ENCODE measurements around the gene GRM8. TPM values are rescaled to one million over a fixed set of nuclear protein-coding genes. Genes with fewer than 3 reads are reported as not detected.

The GRM8 gene
- total and polyA plus RNA-seq, 2 experiments from 2014 or later, result 0.92 to 1.3 TPM

DNA sequence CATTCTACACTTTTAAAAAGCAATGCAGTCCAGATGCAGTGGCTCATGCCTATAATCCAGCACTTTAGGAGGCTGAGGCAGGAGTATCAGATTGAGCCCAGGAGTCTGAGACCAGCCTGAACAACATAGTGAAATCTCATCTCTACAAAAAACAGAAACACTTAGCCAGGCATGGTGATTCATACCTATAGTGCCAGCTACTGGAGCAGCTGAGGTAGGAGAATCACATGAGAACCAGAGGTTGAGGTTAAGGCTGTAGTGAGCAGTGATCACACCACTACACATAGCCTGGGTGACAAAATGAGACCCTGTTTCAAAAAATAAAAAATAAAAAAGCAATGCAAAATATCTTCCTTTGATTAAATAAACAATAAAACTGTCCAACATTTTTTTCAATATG is 205.2 kb downstream of the GRM8 start:
- no peak for DNase-seq (ENCODE audit: low read depth in 1 of 2, low spot score in 1 of 2)
- Histone ChIP-seq H3K36me3 (no peaks in the 10 kb centered on the region), H3K4me3 (no peak overlapping the region), H3K9me3 (ENCODE audit: low read depth) (no peaks in the 10 kb centered on the region), H3K4me1 (ENCODE audit: low read depth) (no peaks in the 10 kb centered on the region), H3K27ac (no peak overlapping the region), H3K27me3 (peaks cover 11% of the 10 kb centered on the region)
- TF ChIP-seq, protein P1, sequence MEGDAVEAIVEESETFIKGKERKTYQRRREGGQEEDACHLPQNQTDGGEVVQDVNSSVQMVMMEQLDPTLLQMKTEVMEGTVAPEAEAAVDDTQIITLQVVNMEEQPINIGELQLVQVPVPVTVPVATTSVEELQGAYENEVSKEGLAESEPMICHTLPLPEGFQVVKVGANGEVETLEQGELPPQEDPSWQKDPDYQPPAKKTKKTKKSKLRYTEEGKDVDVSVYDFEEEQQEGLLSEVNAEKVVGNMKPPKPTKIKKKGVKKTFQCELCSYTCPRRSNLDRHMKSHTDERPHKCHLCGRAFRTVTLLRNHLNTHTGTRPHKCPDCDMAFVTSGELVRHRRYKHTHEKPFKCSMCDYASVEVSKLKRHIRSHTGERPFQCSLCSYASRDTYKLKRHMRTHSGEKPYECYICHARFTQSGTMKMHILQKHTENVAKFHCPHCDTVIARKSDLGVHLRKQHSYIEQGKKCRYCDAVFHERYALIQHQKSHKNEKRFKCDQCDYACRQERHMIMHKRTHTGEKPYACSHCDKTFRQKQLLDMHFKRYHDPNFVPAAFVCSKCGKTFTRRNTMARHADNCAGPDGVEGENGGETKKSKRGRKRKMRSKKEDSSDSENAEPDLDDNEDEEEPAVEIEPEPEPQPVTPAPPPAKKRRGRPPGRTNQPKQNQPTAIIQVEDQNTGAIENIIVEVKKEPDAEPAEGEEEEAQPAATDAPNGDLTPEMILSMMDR (IDR thresholded peaks at IDR 0.05; ENCODE audit: low read depth, low read length), result no peak

DNA sequence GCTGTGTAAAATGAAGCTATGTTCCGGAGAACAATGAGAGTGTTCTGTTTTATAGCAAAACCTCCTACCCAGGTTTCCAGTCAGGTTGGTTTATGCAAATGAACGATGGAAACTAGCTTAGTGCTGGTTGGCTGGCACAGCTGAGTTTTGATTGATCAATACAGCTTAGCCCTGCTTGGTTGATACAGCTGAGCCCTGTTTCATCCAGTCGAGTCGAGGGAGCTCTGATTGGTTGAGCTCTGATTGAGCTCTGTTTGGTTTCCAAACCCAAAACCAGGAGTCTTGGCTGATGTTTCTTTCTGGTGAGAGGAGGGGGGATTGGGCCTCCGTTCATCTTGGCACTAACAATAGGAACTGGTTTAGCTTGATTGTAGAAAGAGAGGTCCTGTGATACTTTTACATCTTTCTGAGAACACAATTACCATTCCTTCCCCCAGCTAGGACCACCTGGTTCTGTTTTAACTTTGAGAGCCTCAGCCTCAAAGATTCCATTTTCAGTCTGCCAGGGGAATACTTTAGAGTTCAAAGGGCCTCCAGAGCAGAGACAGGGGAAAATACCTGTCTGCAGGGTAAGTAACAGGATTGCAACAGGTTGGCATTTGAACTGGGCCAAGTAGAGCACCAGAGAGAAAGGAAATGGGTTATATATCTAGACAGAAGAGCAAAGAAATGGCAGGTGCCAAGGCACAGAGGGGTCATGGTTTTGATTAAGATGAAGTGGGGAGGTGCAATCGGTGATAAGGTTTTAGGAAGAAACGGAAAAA is 210.9 kb downstream of the GRM8 start:
- DNase-seq (ENCODE audit: low read depth in 1 of 2, low spot score in 1 of 2), result no peak
- no peaks in the 10 kb centered on the region for H3K9me3 ChIP-seq (ENCODE audit: low read depth)
- no peak overlapping the region for H3K4me3 ChIP-seq
- no peaks in the 10 kb centered on the region for H3K27me3 ChIP-seq
- no peaks in the 10 kb centered on the region for H3K36me3 ChIP-seq
- no peaks in the 10 kb centered on the region for H3K4me1 ChIP-seq (ENCODE audit: low read depth)
- no peak overlapping the region for H3K27ac ChIP-seq
- TF ChIP-seq, protein P1 (IDR thresholded peaks at IDR 0.05; ENCODE audit: low read depth, low read length), result no peak

DNA sequence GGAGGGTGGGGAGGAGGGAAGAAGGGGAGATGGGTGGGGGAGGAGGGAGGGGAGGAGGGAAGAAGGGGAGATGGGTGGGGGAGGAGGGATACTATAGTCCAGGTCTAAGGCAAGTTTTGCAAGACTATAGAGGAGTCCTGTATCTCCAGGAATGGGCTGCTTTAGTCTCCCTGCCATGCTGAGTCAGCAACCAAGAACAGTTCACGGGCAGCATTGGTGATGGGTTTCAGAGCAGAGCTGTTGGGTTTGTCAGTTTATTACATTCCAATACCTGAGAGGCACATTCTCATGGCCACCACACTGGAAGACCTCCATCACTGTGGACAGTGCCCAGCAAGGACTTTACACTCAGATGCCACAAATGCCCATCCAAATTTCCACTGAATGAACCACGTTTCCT is 212.7 kb downstream of the GRM8 start:
- H3K4me3 ChIP-seq, result no peak overlapping the region
- TF ChIP-seq, protein P1 (IDR thresholded peaks at IDR 0.05; ENCODE audit: low read depth, low read length), result no peak
- DNase-seq (ENCODE audit: low read depth in 1 of 2, low spot score in 1 of 2), result no peak

DNA sequence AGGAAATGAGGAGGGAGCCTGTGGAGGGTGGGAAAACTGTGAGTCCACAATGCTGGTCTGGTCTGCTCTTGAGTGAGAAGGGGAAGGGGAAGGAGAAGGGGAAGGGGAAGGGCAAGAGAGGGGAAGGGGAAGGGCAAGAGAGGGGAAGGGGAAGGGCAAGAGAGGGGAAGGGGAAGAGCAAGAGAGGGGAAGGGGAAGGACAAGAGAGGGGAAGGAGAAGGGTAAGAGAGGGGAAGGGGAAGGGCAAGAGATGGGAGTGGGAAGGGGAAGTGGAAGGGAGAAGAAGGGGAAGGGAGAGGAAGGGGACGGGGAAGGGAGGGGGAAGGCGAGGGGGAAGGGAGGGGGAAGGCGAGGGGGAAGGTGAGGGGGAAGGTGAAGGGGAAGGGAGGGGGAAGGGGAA is 213.2 kb downstream of the GRM8 start:
- Histone ChIP-seq H3K4me1 (ENCODE audit: low read depth) (no peaks in the 10 kb centered on the region), H3K27me3 (no peaks in the 10 kb centered on the region), H3K36me3 (no peaks in the 10 kb centered on the region), H3K9me3 (ENCODE audit: low read depth) (no peaks in the 10 kb centered on the region), H3K27ac (no peak overlapping the region), H3K4me3 (no peak overlapping the region)
- TF ChIP-seq, protein P1 (IDR thresholded peaks at IDR 0.05; ENCODE audit: low read depth, low read length), result no peak
- no peak for DNase-seq (ENCODE audit: low read depth in 1 of 2, low spot score in 1 of 2)

More for the DNA sequence above, 212.7 kb downstream of the GRM8 start:
- H3K36me3 ChIP-seq, result no peaks in the 10 kb centered on the region
- no peaks in the 10 kb centered on the region for H3K4me1 ChIP-seq (ENCODE audit: low read depth)
- no peaks in the 10 kb centered on the region for H3K27me3 ChIP-seq
- H3K9me3 ChIP-seq (ENCODE audit: low read depth), result no peaks in the 10 kb centered on the region
- H3K27ac ChIP-seq, result no peak overlapping the region

DNA sequence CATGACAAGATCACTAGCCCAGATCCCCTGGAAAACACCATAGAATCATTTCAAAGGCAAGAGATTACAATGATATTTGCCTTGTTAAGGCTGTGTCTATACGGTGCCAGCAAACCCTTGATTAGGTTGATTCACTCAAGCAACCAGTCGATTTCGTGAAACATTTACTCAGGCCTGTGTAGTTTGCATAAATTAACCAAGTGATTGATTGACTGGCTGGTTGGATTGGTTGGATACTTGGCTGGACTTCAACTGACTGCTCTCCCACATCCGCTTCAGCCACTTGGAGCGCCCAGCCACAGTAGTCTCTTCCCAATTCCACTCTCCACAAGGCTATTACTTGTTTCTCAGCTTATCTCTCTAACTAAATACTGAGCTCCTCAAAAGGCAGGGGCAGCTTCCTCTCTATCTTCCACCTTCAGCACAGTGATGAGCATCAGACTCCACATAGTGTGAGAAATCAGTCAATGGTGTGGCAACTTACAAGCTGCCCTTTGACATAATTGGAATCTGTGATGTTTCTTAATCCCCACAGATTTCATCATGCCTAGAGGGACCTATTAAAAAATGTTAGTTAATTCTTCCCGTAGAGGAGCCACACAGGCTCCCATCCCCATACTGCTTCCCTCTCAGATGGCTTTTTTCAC is 217.4 kb downstream of the GRM8 start:
- DNase-seq (ENCODE audit: low read depth in 1 of 2, low spot score in 1 of 2), result no peak
- Histone ChIP-seq H3K9me3 (ENCODE audit: low read depth) (no peaks in the 10 kb centered on the region), H3K27ac (no peak overlapping the region), H3K36me3 (no peaks in the 10 kb centered on the region), H3K4me1 (ENCODE audit: low read depth) (no peaks in the 10 kb centered on the region), H3K4me3 (no peak overlapping the region), H3K27me3 (no peaks in the 10 kb centered on the region)
- TF ChIP-seq, protein P1 (IDR thresholded peaks at IDR 0.05; ENCODE audit: low read depth, low read length), result no peak
